Lung (tissue), 16 donors: ENCODE data around the gene MDH1. TPM values are rescaled to one million over a fixed set of nuclear protein-coding genes. Genes with fewer than 3 reads are reported as not detected.

Experiments
- ATAC-seq: fragments of 200-7000 bp; cut with Tn5 transposase; one replicate; pipeline ENCODE4 v1.9.1; 2020; ENCODE audit warnings: moderate number of reproducible peaks; ENCODE audit not compliant: insufficient read depth, low FRiP score
- DNase-seq, 3 donors: peaks; one replicate each; pipeline ENCODE4 v3.0.0-alpha.2; 2013 to 2017
- H3K27ac ChIP-seq, 2 donors: one replicate each; pipeline ENCODE4 v1.5.1; 2013; ENCODE audit warnings: mild to moderate bottlenecking in 2 of 2, moderate library complexity in 2 of 2, control low read depth in 1 of 2, inconsistent platforms in 1 of 2, low read depth in 1 of 2, low read length in 1 of 2
- H3K27me3 ChIP-seq, 3 donors: one replicate each; pipeline ENCODE4 v1.5.1; 2013; ENCODE audit warnings: low read length in 2 of 3; ENCODE audit not compliant: control insufficient read depth in 3 of 3, insufficient read depth in 3 of 3
- H3K36me3 ChIP-seq, 4 donors: one replicate each; pipeline ENCODE4 v1.5.1; 2013; ENCODE audit warnings: low read length in 4 of 4, mild to moderate bottlenecking in 1 of 4, moderate library complexity in 1 of 4; ENCODE audit not compliant: control insufficient read depth in 4 of 4, insufficient read depth in 4 of 4
- H3K4me1 ChIP-seq, 5 donors: one replicate each; pipeline ENCODE4 v1.5.1; 2013; ENCODE audit warnings: low read length in 5 of 5, mild to moderate bottlenecking in 2 of 5, moderate library complexity in 1 of 5; ENCODE audit not compliant: control insufficient read depth in 5 of 5, insufficient read depth in 5 of 5
- H3K4me3 ChIP-seq: one replicate; pipeline ENCODE4 v1.5.1; 2013; ENCODE audit warnings: mild to moderate bottlenecking, control low read depth, moderate library complexity
- H3K9ac ChIP-seq, 2 donors: one replicate each; pipeline ENCODE4 v1.5.1; 2013; ENCODE audit warnings: low read length in 2 of 2, control low read depth in 1 of 2; ENCODE audit not compliant: insufficient read depth in 1 of 2
- H3K9me3 ChIP-seq, 4 donors: one replicate each; pipeline ENCODE4 v1.5.1; 2013; ENCODE audit warnings: low read length in 3 of 4, mild to moderate bottlenecking in 1 of 4, moderate library complexity in 1 of 4; ENCODE audit not compliant: control insufficient read depth in 4 of 4, insufficient read depth in 3 of 4
- CTCF ChIP-seq: IDR thresholded peaks from 2 replicates; pipeline ENCODE4 v1.5.1; 2012; ENCODE audit warnings: mild to moderate bottlenecking; ENCODE audit errors: control extremely low read depth, extremely low read depth
- WGBS, 2 donors: extraction: QIAGEN DNeasy Blood & Tissue Kit; methylation state at CpG; one replicate each; pipeline ENCODE4 v1.1.7; 2013; 5-methylcytosine and 5-hydroxymethylcytosine counted together
- long read RNA-seq, 5 donors: transcript quantifications; one replicate each; lab custom pipeline, GENCODE V29; 2026
- polyA plus RNA-seq, 2 donors: library from polyadenylated mRNA; stranded (reverse); fragments of 200-250 nt; gene quantifications; one replicate each; pipeline ENCODE4 v1.2.1, GENCODE V29; 2013
- total RNA-seq, 2 donors: library from RNA; depleted of rRNA in 1 of 2; stranded (reverse); fragments of >200 nt in 1 of 2; gene quantifications; one replicate each; pipeline ENCODE4 v1.2.1, GENCODE V29; 2014 to 2021
- donor health status: control.
- donor health status: control.
- donor health status: Bipolar disorder and iron deficiency.
- donor health status: healthy.
- donor health status: DM: yes; HTN: yes; CAD: no.

Gene MDH1
- 100 to 1,000 TPM; 110 to 120 TPM for total RNA-seq
- 100 to 1,000 TPM; 120 to 203 TPM for polyA plus RNA-seq
- long read RNA-seq, donor 1, transcript MDH1-201 (9 exons, 1,650 nt): major isoform, 84 of 141 reads
- long read RNA-seq, donor 1, partial matches to known transcripts: 51 of 141 reads
- long read RNA-seq, donor 1, other reads (novel, unspliced or antisense): 0 of 141 reads
- long read RNA-seq, donor 2, transcript MDH1-213 (4 exons, 893 nt): minor isoform, 6 of 43 reads
- long read RNA-seq, donor 2, transcript MDH1-201 (9 exons, 1,650 nt): major isoform, 24 of 43 reads
- long read RNA-seq, donor 2, partial matches to known transcripts: 9 of 43 reads
- long read RNA-seq, donor 2, other reads (novel, unspliced or antisense): 0 of 43 reads
- long read RNA-seq, donor 3, transcript MDH1-201 (9 exons, 1,650 nt): major isoform, 42 of 61 reads
- long read RNA-seq, donor 3, partial matches to known transcripts: 15 of 61 reads
- long read RNA-seq, donor 3, other reads (novel, unspliced or antisense): 0 of 61 reads
- long read RNA-seq, donor 4, transcript MDH1-213 (4 exons, 893 nt): minor isoform, 6 of 61 reads
- long read RNA-seq, donor 4, transcript MDH1-214 (2 exons, 552 nt): minor isoform, 7 of 61 reads
- long read RNA-seq, donor 4, transcript MDH1-201 (9 exons, 1,650 nt): major isoform, 25 of 61 reads
- long read RNA-seq, donor 4, partial matches to known transcripts: 23 of 61 reads
- long read RNA-seq, donor 4, other reads (novel, unspliced or antisense): 0 of 61 reads
- long read RNA-seq, donor 5, transcript MDH1-214 (2 exons, 552 nt): minor isoform, 7 of 142 reads
- long read RNA-seq, donor 5, transcript MDH1-213 (4 exons, 893 nt): minor isoform, 10 of 142 reads
- long read RNA-seq, donor 5, transcript MDH1-201 (9 exons, 1,650 nt): major isoform, 67 of 142 reads
- long read RNA-seq, donor 5, partial matches to known transcripts: 56 of 142 reads
- long read RNA-seq, donor 5, other reads (novel, unspliced or antisense): 0 of 142 reads

GRCh38 chr2:63588385-63589147, at the start of gene MDH1, which contains the start of gene WDPCP:
Gene MDH1 (plus strand): TSS chr2:63588963. CDS start chr2:63589044, 81 bp downstream.
Gene WDPCP (minus strand): TSS chr2:63588477. CDS start chr2:63588271, 206 bp downstream.
- WGBS, 2 donors: 0% methylated on average over 44 of the region's 44 CpGs
- peak within 1 kb of the TSS; percentile 58 to 74 for H3K9ac ChIP-seq

GRCh38 chr2:63539416-63540162, 49.2 kb upstream of the MDH1 start:
- no peaks in the 10 kb centered on the region for H3K9me3 ChIP-seq
- H3K4me3 ChIP-seq: no peak overlapping the region
- H3K4me1 ChIP-seq: peaks cover 0 to 5% (median 0%) of the 10 kb centered on the region in 5 donors
- TF ChIP-seq CTCF: no peak
- DNase-seq (no peak), ATAC-seq (no peak)
- no peak overlapping the region for H3K9ac ChIP-seq
- H3K36me3 ChIP-seq: no peaks in the 10 kb centered on the region
- no peaks in the 10 kb centered on the region for H3K27me3 ChIP-seq
- no peak overlapping the region for H3K27ac ChIP-seq
- 95 to 97% methylated on average over 6 of the region's 6 CpGs for WGBS, 2 donors

More at GRCh38 chr2:63588385-63589147, at the start of gene MDH1, which contains the start of gene WDPCP:
- ATAC-seq (peak; percentile 94), DNase-seq (peak; percentile 97 to 100 (median 99))
- Histone ChIP-seq H3K36me3 (peaks cover 0 to 3% (median 2%) of the 10 kb centered on the region in 4 donors), H3K27me3 (no peaks in the 10 kb centered on the region), H3K4me3 (peak within 1 kb of the TSS; percentile 89), H3K27ac (peak within 1 kb of the TSS; percentile 95 to 96), H3K4me1 (peaks cover 2 to 17% (median 5%) of the 10 kb centered on the region in 5 donors), H3K9me3 (no peaks in the 10 kb centered on the region)
- TF ChIP-seq CTCF: no peak

- no peaks in the 10 kb centered on the region for H3K36me3 ChIP-seq
- DNase-seq: peak in 2 of 3 donors; percentile 22 to 24
- H3K27ac ChIP-seq: no peak overlapping the region
- peaks cover 0 to 4% (median 0%) of the 10 kb centered on the region in 4 donors for H3K9me3 ChIP-seq
- H3K27me3 ChIP-seq: no peaks in the 10 kb centered on the region
- 98% methylated on average over 1 of the region's 1 CpG for WGBS, 2 donors
- H3K4me3 ChIP-seq: no peak overlapping the region
- H3K9ac ChIP-seq: no peak overlapping the region
- H3K4me1 ChIP-seq: no peaks in the 10 kb centered on the region
- ATAC-seq: no peak
- no peak for TF ChIP-seq CTCF
These were observed 44.6 kb upstream of the MDH1 start for GRCh38 chr2:63544017-63544627.
